Measurements from ENCODE around the gene HS6ST1.

Gene HS6ST1

DNA sequence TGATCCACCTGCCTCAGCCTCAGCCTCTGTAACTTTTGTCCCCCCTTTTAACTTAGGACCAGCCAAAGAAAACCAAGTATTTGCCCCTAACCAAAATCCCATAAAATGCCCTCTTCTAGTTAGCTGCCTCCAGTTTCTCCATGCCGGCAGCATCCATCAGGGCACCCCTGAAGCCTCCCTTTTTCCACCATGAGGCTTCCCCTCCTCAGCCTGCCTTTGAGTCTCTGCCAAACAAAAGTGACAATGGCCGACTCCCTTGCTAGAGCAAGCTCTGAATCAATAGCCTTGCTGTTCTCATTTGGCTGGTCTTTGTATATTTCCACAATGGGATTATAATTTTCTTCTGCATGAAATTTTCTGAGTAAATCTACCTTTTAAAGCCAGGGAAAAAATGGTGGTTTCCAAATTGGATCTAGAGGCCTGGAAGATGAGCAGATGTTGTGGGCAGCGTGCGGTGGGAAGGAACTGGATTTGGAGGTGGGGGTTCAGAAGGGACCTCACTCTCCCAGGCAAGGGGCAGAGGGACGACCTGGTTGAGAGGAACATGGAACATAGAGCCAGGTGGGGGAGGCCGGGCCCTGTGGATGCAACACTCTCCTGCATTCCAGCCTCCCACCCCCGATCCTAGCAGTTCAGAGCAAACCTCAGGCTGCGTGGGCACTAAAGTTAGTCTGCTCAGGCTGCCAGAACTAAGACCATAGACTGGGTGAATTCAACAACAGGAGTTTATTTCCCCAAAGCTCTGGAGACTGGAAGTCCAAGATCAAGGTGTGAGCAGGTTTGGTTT lies 80.6 kb downstream of the HS6ST1 start:
- no peak for DNase-seq (ENCODE audit: low read depth, low spot score)

DNA sequence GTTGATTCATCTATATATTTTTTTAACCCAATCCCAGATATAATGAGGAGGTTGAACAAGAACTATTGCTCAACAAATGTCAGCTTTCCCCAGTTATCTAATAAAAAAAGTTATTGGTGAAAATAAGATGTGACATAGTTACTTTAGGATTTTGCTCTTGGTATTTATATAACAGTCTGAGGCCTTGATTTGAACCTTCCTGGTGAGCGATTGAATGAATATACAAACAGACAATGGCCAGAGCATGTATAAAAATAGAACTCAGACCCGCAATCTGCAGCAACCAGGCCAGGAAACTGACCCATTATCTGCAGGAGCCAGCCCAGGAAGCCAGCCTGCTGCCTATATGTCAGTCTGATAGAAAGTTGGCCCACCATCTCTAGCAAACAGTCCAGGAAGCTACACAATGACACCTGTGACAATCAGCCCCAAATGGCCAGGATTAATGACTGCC lies 81.6 kb downstream of the HS6ST1 start:
- no peak for DNase-seq (ENCODE audit: low read depth, low spot score)

GRCh38 chr2:128236491-128237035 lies 82.1 kb downstream of the HS6ST1 start:
- no peak for DNase-seq (ENCODE audit: low read depth, low spot score)

- DNase-seq (ENCODE audit: low read depth, low spot score): no peak
These were observed 83.1 kb downstream of the HS6ST1 start for GRCh38 chr2:128235581-128235980.

GRCh38 chr2:128234613-128235012 lies 84.1 kb downstream of the HS6ST1 start:
- no peak for DNase-seq (ENCODE audit: low read depth, low spot score)

DNA sequence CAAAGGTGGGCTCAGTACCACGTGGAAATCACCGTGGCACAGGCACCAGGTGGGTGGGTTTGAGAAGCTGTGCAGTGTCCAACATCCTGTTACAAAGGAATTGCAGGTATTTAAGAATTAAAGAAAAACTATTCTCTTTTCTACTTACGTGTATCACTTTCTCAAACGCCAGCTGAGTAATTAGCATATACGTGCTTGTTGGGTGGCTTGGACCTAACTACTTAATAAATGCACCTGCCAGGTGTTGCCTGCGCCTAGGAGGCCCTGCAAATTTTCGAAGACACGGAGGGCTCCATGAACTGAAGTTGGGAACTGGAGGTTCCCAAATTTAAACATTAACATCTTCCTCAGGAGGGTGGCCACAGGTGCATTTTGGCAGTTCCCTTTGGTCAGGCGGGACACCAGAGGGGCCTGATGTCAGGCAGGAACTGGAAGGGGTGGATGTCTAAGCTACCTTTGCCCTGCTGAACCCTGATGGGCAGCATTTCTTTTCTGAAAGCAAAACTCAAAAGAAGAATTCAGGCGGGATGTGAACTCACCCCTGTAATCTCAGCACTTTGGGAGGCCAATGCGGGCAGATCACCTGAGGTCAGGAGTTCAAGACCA lies 84.8 kb downstream of the HS6ST1 start:
- no peak for DNase-seq (ENCODE audit: low read depth, low spot score)

DNA sequence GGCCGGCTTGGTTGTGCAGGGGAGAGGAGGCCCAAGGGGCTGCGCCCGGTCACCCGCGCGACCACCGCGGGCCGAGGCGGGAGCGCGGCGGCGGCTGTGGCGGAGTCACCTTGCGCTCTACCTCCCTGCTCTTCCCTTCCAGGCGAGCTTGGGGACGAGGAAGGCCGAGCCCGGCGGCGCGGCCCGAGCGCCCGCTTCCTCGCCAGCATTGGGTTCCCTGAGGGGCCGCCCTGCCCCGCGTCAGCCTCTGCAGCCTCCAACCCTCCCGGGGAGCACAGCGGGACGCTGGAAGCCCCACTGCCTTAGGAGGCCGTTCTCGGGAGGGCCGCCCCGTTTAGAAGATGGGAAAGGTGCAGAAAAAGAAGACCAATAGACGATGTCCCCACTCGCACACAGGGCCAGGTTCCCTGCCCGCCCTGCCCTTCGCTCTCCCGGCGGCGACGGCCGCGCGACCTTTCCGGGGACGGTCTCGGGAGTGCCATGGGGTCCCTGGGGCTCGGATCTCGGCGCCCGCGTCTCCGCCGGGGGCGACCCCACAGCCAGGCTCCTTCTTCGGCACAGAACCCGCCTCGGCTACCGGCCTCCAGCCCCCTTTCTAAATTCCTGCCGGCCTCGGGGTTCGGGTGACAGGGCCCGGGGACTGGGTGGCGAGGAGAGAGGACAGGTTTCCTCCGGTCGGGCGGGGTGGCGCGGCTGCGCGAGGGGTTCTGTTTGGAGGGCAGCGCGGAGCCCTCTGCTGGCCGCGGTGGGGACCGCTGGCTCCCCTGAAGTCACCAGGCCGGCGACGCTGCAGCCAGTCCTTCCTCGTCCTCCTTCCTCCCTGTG lies 85.5 kb downstream of the HS6ST1 start:
- peak; percentile 25 for DNase-seq (ENCODE audit: low read depth, low spot score)

GRCh38 chr2:128228894-128229293 lies 89.8 kb downstream of the HS6ST1 start:
- no peak for DNase-seq (ENCODE audit: low read depth, low spot score)

GRCh38 chr2:128227862-128228261 lies 90.8 kb downstream of the HS6ST1 start:
- no peak for DNase-seq (ENCODE audit: low read depth, low spot score)

GRCh38 chr2:128219891-128220290 lies 98.8 kb downstream of the HS6ST1 start:
- DNase-seq (ENCODE audit: low read depth, low spot score): no peak

GRCh38 chr2:128217671-128218070 lies 101.0 kb downstream of the HS6ST1 start:
- no peak for DNase-seq (ENCODE audit: low read depth, low spot score)

- DNase-seq (ENCODE audit: low read depth, low spot score): no peak
These were observed 102.6 kb downstream of the HS6ST1 start for GRCh38 chr2:128215897-128216642.
